ENCODE results near the gene KLF1. TPM values are rescaled to one million over a fixed set of nuclear protein-coding genes. Genes with fewer than 3 reads are reported as not detected.

KLF1 gene
- total and polyA plus RNA-seq, 10 of the 15 experiments (the other 5 are each of a cell fraction or from before 2014, with no cell fraction given), result 0.04 to 0.38 (median 0.08) TPM; not detected in 3

GRCh38 chr19:12865746-12866415 lies 21.1 kb downstream of the KLF1 start:
- no peaks in the 10 kb centered on the region for H3K9me3 ChIP-seq (replicated peaks; ENCODE audit: control insufficient read depth, insufficient read depth, low read length)
- H3K4me1 ChIP-seq (ENCODE audit: control insufficient read depth, insufficient read depth, low read length), result peaks cover 5% of the 10 kb centered on the region; the same call in 1 of the 2 replicates
- no peak overlapping the region for H3K4me3 ChIP-seq
- no peak overlapping the region for H3K4me2 ChIP-seq (ENCODE audit: control insufficient read depth, insufficient read depth)
- no peak overlapping the region for H3K27ac ChIP-seq (ENCODE audit: control insufficient read depth, insufficient read depth)
- no peaks in the 10 kb centered on the region for H4K20me1 ChIP-seq (ENCODE audit: control insufficient read depth, insufficient read depth)
- intact Hi-C loops (cut with micrococcal nuclease; ENCODE audit: unreplicated experiment) (no loop called here), in situ Hi-C loops (cut with MboI) (no loop called here)
- ChIA-PET CTCF (interaction anchor here (0.9 kb wide), 1 partner anchor 15 kb away, joined by 3 read pairs; no protein-coding TSS in a partner anchor), POLR2A (no interaction called here), SMC1A (ENCODE audit: uncharacterized antibody, unreplicated experiment) (interaction anchor here (0.7 kb wide), 1 partner anchor 17 kb away, joined by 3 read pairs; no protein-coding TSS in a partner anchor), RAD21 (ENCODE audit: unreplicated experiment) (no interaction called here)
- no peak for TF ChIP-seq ZNF207 (IDR thresholded peaks at IDR 0.05; ENCODE audit: borderline replicate concordance)
- no peak for TF ChIP-seq SMARCA5 (IDR thresholded peaks at IDR 0.05)
- no peak for TF ChIP-seq BHLHE40 (IDR thresholded peaks at IDR 0.05; ENCODE audit: borderline replicate concordance in 1 of 2, low read depth in 2 of 2, low read length in 1 of 2)
- no peak for TF ChIP-seq HCFC1 (IDR thresholded peaks at IDR 0.05; ENCODE audit: low read length)
- no peak for TF ChIP-seq POU2F2 (IDR thresholded peaks at IDR 0.05; ENCODE audit: borderline replicate concordance, low read depth, low read length)
- TF ChIP-seq, protein P1, sequence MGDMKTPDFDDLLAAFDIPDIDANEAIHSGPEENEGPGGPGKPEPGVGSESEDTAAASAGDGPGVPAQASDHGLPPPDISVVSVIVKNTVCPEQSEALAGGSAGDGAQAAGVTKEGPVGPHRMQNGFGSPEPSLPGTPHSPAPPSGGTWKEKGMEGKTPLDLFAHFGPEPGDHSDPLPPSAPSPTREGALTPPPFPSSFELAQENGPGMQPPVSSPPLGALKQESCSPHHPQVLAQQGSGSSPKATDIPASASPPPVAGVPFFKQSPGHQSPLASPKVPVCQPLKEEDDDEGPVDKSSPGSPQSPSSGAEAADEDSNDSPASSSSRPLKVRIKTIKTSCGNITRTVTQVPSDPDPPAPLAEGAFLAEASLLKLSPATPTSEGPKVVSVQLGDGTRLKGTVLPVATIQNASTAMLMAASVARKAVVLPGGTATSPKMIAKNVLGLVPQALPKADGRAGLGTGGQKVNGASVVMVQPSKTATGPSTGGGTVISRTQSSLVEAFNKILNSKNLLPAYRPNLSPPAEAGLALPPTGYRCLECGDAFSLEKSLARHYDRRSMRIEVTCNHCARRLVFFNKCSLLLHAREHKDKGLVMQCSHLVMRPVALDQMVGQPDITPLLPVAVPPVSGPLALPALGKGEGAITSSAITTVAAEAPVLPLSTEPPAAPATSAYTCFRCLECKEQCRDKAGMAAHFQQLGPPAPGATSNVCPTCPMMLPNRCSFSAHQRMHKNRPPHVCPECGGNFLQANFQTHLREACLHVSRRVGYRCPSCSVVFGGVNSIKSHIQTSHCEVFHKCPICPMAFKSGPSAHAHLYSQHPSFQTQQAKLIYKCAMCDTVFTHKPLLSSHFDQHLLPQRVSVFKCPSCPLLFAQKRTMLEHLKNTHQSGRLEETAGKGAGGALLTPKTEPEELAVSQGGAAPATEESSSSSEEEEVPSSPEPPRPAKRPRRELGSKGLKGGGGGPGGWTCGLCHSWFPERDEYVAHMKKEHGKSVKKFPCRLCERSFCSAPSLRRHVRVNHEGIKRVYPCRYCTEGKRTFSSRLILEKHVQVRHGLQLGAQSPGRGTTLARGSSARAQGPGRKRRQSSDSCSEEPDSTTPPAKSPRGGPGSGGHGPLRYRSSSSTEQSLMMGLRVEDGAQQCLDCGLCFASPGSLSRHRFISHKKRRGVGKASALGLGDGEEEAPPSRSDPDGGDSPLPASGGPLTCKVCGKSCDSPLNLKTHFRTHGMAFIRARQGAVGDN (IDR thresholded peaks at IDR 0.05), result no peak
- no peak for TF ChIP-seq KDM1A (IDR thresholded peaks at IDR 0.05; ENCODE audit: borderline replicate concordance)
- TF ChIP-seq CBX5 (IDR thresholded peaks at IDR 0.05; ENCODE audit: low read depth), result no peak
- no peak for TF ChIP-seq KAT2A (conservative IDR thresholded peaks at IDR 0.05; ENCODE audit: control insufficient read depth, low read depth, low read length)
- no peak for TF ChIP-seq TAF1 (IDR thresholded peaks at IDR 0.05; ENCODE audit: borderline replicate concordance, low read depth, low read length)
- no peak for TF ChIP-seq STAT3 (IDR thresholded peaks at IDR 0.05; ENCODE audit: low read depth, low read length)
- no peak for TF ChIP-seq IRF4 (IDR thresholded peaks at IDR 0.05; ENCODE audit: low read depth, low read length)
- TF ChIP-seq, protein P2, sequence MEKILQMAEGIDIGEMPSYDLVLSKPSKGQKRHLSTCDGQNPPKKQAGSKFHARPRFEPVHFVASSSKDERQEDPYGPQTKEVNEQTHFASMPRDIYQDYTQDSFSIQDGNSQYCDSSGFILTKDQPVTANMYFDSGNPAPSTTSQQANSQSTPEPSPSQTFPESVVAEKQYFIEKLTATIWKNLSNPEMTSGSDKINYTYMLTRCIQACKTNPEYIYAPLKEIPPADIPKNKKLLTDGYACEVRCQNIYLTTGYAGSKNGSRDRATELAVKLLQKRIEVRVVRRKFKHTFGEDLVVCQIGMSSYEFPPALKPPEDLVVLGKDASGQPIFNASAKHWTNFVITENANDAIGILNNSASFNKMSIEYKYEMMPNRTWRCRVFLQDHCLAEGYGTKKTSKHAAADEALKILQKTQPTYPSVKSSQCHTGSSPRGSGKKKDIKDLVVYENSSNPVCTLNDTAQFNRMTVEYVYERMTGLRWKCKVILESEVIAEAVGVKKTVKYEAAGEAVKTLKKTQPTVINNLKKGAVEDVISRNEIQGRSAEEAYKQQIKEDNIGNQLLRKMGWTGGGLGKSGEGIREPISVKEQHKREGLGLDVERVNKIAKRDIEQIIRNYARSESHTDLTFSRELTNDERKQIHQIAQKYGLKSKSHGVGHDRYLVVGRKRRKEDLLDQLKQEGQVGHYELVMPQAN (conservative IDR thresholded peaks at IDR 0.05), result no peak
- no peak for TF ChIP-seq SMC3 (IDR thresholded peaks at IDR 0.05; ENCODE audit: borderline replicate concordance, low read length)
- no peak for TF ChIP-seq SIN3A (IDR thresholded peaks at IDR 0.05; ENCODE audit: low read depth, low read length)
- H3K79me2 ChIP-seq (ENCODE audit: control insufficient read depth, insufficient read depth, low read length), result no peaks in the 10 kb centered on the region
- WGBS (ENCODE audit: insufficient coverage, insufficient replicate concordance, low lambda C conversion rate, missing lambda C conversion rate), result 76% methylated on average over 16 of the region's 19 CpGs
- no peaks in the 10 kb centered on the region for H3K36me3 ChIP-seq (ENCODE audit: control insufficient read depth in 2 of 2, insufficient read depth in 2 of 2, low read length in 1 of 2)
- H3K9ac ChIP-seq (ENCODE audit: control insufficient read depth, insufficient read depth, low read length), result no peak overlapping the region
- no peak for ATAC-seq
- DNase-seq (ENCODE audit: low read depth, low spot score), result no peak
- no peaks in the 10 kb centered on the region for H3K27me3 ChIP-seq (replicated peaks in 1 of 2; ENCODE audit: control insufficient read depth in 2 of 2, insufficient read depth in 2 of 2, low read length in 1 of 2)
- no TSS peak for BruUV-seq (replicated peaks)
- no peak for FAIRE-seq
- no peak overlapping the region for H2AFZ ChIP-seq (ENCODE audit: control insufficient read depth, low read depth, low read length)
